Measurements from ENCODE around the gene SALL1. TPM values are rescaled to one million over a fixed set of nuclear protein-coding genes. Genes with fewer than 3 reads are reported as not detected.

The SALL1 gene
- total and polyA plus RNA-seq, 12 donors = under 0.01 to 0.67 (median 0.10) TPM; not detected in 4

GRCh38 chr16:51165043-51165442 lies 14.0 kb upstream of the SALL1 start:
- no peaks in the 10 kb centered on the region for H3K4me1 ChIP-seq (replicated peaks in 1 of 2)

GRCh38 chr16:51164574-51164973 lies 13.5 kb upstream of the SALL1 start:
- H3K4me3 ChIP-seq = no peak overlapping the region
- no peaks in the 10 kb centered on the region for H3K36me3 ChIP-seq (replicated peaks in 1 of 2)
- no peaks in the 10 kb centered on the region for H3K9me3 ChIP-seq (replicated peaks in 1 of 3)
- H3K27ac ChIP-seq = no peak overlapping the region
- H3K27me3 ChIP-seq = peaks cover 4% of the 10 kb centered on the region
- no peak for TF ChIP-seq POLR2A (IDR thresholded peaks at IDR 0.05)
- no peak for TF ChIP-seq CTCF (IDR thresholded peaks at IDR 0.05)
- H3K4me1 ChIP-seq (replicated peaks in 1 of 2) = no peaks in the 10 kb centered on the region
- no peak for DNase-seq
- 74 to 96% (median 83%) methylated on average over 2 of the region's 2 CpGs for WGBS, 4 donors
- intact Hi-C loops (cut with DNase I) = no loop called here

More at GRCh38 chr16:51165043-51165442, 14.0 kb upstream of the SALL1 start:
- Histone ChIP-seq H3K27me3 (peaks cover 4% of the 10 kb centered on the region), H3K9me3 (replicated peaks in 1 of 3) (no peaks in the 10 kb centered on the region), H3K27ac (no peak overlapping the region), H3K4me3 (no peak overlapping the region), H3K36me3 (replicated peaks in 1 of 2) (no peaks in the 10 kb centered on the region)
- TF ChIP-seq POLR2A (IDR thresholded peaks at IDR 0.05) = no peak
- no peak for TF ChIP-seq CTCF (IDR thresholded peaks at IDR 0.05)
- 56 to 75% (median 72%) methylated on average over 1 of the region's 1 CpG for WGBS, 4 donors
- intact Hi-C loops (cut with DNase I) = no loop called here
- DNase-seq = no peak

GRCh38 chr16:51163894-51164566 lies 13.0 kb upstream of the SALL1 start:
- Histone ChIP-seq H3K27ac (no peak overlapping the region), H3K9me3 (replicated peaks in 1 of 3) (no peaks in the 10 kb centered on the region), H3K4me1 (replicated peaks in 1 of 2) (no peaks in the 10 kb centered on the region), H3K27me3 (peaks cover 4% of the 10 kb centered on the region), H3K4me3 (no peak overlapping the region), H3K36me3 (replicated peaks in 1 of 2) (no peaks in the 10 kb centered on the region)
- WGBS, 4 donors = 50 to 66% (median 57%) methylated on average over 6 of the region's 6 CpGs
- intact Hi-C loops (cut with DNase I) = no loop called here
- DNase-seq = no peak
- TF ChIP-seq CTCF (IDR thresholded peaks at IDR 0.05) (no peak), POLR2A (IDR thresholded peaks at IDR 0.05) (no peak)

GRCh38 chr16:51163366-51163765 lies 12.3 kb upstream of the SALL1 start:
- Histone ChIP-seq H3K27me3 (peaks cover 7% of the 10 kb centered on the region), H3K36me3 (replicated peaks in 1 of 2) (no peaks in the 10 kb centered on the region), H3K9me3 (replicated peaks in 1 of 3) (no peaks in the 10 kb centered on the region), H3K4me3 (no peak overlapping the region), H3K4me1 (replicated peaks in 1 of 2) (no peaks in the 10 kb centered on the region), H3K27ac (no peak overlapping the region)
- 58 to 82% (median 63%) methylated on average over 2 of the region's 2 CpGs for WGBS, 4 donors
- DNase-seq = no peak
- TF ChIP-seq POLR2A (IDR thresholded peaks at IDR 0.05) (no peak), CTCF (IDR thresholded peaks at IDR 0.05) (no peak)
- intact Hi-C loops (cut with DNase I) = no loop called here

All from adrenal gland (tissue), 12 donors.